HG03196 (cell line): ENCODE measurements around the gene ZFAND3.

ENCODE experiments used
- ATAC-seq: cut with Tn5 transposase; IDR thresholded peaks from one replicate; pipeline ENCODE4 v1.9.1; 2021; ENCODE audit not compliant: unreplicated experiment

The ZFAND3 gene

GRCh38 chr6:38146021-38146733 lies 326.6 kb downstream of the ZFAND3 start:
- ATAC-seq: no peak

GRCh38 chr6:38146734-38147027 lies 327.2 kb downstream of the ZFAND3 start:
- no peak for ATAC-seq

- no peak for ATAC-seq
These were observed 329.1 kb downstream of the ZFAND3 start for GRCh38 chr6:38148606-38149005.

GRCh38 chr6:38149531-38149930 lies 330.0 kb downstream of the ZFAND3 start:
- ATAC-seq: no peak

- ATAC-seq: no peak
These were observed 330.5 kb downstream of the ZFAND3 start for GRCh38 chr6:38150021-38150420.

- ATAC-seq: no peak
These were observed 331.3 kb downstream of the ZFAND3 start for GRCh38 chr6:38150681-38151296.

- ATAC-seq: no peak
These were observed 332.3 kb downstream of the ZFAND3 start for GRCh38 chr6:38151580-38152500.

GRCh38 chr6:38152620-38153019 lies 333.1 kb downstream of the ZFAND3 start:
- ATAC-seq: no peak

GRCh38 chr6:38153076-38153797 lies 333.7 kb downstream of the ZFAND3 start:
- ATAC-seq: no peak

GRCh38 chr6:38153798-38154345 lies 334.3 kb downstream of the ZFAND3 start:
- ATAC-seq: no peak

- no peak for ATAC-seq
These were observed 335.2 kb downstream of the ZFAND3 start for GRCh38 chr6:38154731-38155130.

GRCh38 chr6:38155144-38155543 lies 335.6 kb downstream of the ZFAND3 start:
- no peak for ATAC-seq

GRCh38 chr6:38155621-38156204 lies 336.2 kb downstream of the ZFAND3 start:
- ATAC-seq: no peak

GRCh38 chr6:38156818-38157565 lies 337.5 kb downstream of the ZFAND3 start:
- ATAC-seq: no peak

GRCh38 chr6:38157905-38158304 lies 338.4 kb downstream of the ZFAND3 start:
- ATAC-seq: no peak

GRCh38 chr6:38158762-38159350 lies 339.3 kb downstream of the ZFAND3 start:
- no peak for ATAC-seq

- no peak for ATAC-seq
These were observed 340.1 kb downstream of the ZFAND3 start for GRCh38 chr6:38159596-38159995.

- ATAC-seq: no peak
These were observed 341.3 kb downstream of the ZFAND3 start for GRCh38 chr6:38160831-38161230.

GRCh38 chr6:38161331-38161730 lies 341.8 kb downstream of the ZFAND3 start:
- ATAC-seq: no peak
